GM12865 (cell line): ENCODE data around the gene SERINC5.
A peak's percentile ranks its signal among the peaks of the same experiment; 100 is the strongest.

Experiments used
- DNase-seq: peaks from one replicate; pipeline ENCODE4 v3.0.0; 2010; ENCODE audit warnings: low read depth
- H3K4me3 ChIP-seq: 2 replicates; pipeline ENCODE4 v1.5.1; 2011; ENCODE audit warnings: mild to moderate bottlenecking, low read depth, low read length, control low read depth
- TF ChIP-seq, protein P1 (sequence below): IDR thresholded peaks from 2 replicates; pipeline ENCODE4 v1.5.1; 2011; ENCODE audit warnings: low read length, control low read depth, low read depth, inconsistent platforms; ENCODE audit not compliant: insufficient read depth; ENCODE audit errors: missing control alignments

The SERINC5 gene

DNA sequence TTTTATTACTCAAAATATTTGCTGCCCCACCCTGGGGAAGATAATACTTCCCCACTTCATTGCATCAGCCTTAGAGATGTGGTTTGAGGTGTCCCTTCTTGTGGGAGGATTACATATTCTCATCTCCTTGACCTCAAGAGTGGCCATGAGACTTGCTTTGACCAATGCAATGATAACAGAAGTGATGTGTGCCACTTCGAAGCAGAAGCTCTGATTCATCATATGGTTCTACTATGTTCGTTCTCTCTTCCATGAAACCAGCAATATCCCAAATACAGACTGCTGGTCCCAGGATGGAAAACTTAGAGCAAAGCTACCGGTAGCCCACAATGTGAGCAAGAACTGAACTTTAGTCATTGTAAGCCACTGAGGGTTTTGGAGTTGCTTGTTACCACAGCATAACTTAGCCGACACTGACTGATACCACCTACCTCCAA lies 128.7 kb downstream of the SERINC5 start:
- DNase-seq = peak; percentile 31
- TF ChIP-seq, protein P1, sequence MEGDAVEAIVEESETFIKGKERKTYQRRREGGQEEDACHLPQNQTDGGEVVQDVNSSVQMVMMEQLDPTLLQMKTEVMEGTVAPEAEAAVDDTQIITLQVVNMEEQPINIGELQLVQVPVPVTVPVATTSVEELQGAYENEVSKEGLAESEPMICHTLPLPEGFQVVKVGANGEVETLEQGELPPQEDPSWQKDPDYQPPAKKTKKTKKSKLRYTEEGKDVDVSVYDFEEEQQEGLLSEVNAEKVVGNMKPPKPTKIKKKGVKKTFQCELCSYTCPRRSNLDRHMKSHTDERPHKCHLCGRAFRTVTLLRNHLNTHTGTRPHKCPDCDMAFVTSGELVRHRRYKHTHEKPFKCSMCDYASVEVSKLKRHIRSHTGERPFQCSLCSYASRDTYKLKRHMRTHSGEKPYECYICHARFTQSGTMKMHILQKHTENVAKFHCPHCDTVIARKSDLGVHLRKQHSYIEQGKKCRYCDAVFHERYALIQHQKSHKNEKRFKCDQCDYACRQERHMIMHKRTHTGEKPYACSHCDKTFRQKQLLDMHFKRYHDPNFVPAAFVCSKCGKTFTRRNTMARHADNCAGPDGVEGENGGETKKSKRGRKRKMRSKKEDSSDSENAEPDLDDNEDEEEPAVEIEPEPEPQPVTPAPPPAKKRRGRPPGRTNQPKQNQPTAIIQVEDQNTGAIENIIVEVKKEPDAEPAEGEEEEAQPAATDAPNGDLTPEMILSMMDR = no peak

DNA sequence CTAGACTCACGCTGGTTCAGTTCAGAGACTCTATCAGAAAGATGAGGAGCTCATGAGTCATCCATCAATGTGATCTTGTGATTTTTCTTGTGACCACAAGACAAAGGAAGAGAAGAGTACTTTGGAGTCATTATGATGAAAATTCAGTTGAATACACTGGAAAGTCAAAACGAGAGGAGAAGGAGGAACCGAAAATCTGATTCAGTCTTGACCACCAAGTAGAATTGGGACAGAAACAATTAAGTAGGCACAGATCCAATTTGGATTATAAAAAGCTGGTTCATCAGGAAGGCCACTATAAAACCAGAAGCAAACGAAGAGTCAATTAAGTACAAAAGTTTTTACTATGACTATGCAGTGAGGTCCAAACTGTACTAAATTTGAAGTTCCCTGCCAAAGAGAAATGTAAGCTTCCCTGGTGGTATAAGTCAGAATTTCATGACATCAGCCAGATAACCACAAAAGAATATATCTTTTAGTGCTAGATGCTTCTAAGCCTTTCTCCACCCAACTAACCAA lies 129.8 kb downstream of the SERINC5 start:
- TF ChIP-seq, protein P1 = peak; percentile 11
- H3K4me3 ChIP-seq = no peak overlapping the region
- DNase-seq = peak; percentile 82

More for the DNA sequence above, 128.7 kb downstream of the SERINC5 start:
- no peak overlapping the region for H3K4me3 ChIP-seq

DNA sequence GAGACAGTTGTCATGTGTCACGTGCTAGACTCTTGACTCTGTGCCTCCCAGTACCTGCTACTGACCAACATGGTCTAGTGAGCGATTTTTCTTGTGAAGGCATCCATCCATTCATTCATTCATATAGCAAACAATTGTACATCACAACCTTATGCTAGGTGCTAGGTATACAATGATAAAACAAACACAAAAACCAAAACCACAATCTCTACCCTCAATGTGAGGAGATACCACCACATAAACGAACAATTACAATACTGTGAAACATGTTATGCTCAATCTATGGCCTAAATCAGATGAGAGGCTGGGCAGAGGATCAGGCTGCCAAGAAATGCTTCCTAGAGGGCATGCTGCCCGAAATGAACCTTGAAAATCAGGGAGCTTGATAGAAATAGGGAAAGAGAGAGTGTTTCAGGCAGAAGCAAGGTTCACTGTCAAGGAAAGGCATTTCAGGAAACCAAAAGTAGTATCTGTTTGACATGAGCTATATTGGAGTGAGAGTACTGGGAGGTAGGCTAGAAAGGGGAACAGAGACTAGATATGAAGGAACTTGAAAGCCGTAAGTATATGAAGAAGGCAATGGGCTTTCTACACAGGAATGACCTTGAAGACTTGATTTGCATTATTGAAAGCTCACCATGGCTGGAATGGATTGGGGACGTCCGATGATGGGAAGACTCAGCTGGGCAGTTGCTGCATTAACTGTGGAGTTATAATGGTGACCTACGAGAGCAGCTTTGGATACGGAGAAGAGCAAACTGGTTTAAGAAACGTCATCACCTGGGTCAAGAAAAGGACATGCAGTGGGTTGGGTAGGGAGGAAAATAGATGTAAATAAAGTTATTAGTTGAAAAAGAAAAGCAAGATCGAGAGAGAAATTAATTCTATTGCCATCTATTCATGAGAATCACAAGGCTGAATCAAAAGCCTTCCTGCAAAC lies 130.6 kb downstream of the SERINC5 start:
- DNase-seq = peak; percentile 78
- TF ChIP-seq, protein P1 = no peak
- no peak overlapping the region; the same call in 1 of the 2 replicates for H3K4me3 ChIP-seq

DNA sequence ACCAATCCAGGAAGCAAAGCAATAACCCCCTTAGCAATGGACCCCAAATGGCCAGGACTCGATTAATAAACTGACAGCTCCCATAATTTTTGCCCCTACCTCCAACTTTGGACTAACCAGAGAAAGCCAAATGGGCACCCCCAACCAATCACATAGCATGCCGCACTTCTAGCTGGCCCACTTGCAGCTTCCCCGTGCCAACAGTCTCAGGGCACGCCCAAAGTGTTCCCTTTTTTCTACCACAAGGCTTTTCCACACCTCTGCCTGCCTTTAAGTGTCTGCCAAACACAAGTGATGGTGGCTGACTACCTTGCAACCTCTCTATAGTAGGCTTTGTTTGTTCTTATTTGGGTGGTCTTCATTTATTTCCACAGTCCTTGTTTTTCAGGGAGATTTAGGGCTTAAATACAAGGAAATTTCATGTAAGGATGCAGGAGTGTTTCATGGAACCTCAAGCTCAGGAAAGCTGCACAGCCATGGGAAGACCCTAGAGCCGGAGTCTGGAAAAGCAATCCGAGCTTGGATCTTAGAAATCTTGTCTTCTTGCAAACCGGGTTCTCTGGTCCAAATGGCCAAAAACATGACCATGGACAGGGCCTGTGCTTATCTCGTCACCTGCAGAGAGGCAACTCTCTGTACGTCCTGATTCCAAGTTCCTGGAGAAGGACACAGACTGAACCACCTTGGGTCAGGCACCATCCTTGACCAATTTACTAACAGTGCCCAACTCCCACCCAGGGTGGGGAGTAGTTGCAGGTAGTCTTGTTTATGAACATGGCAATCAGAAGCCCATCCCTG lies 131.5 kb downstream of the SERINC5 start:
- no peak for DNase-seq
- TF ChIP-seq, protein P1 = no peak
- no peak overlapping the region for H3K4me3 ChIP-seq

DNA sequence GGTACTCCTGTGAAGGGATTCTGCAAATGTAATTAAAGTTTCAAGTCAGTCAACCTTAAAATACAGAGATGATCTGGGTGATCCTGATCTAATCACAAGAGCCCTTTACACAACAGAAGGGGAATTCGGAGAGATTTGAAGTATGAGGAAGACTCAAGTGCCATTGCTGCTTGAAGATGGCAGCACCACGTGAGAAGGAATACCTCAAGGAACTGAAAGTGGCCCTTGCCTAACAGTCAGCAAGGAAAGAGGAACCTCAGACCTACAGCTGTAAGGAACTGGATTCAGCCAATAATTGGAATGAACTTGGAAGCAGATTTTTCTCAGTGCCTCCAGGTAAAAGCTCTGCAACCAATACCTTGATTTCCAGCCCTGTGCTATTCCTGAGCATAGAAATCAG lies 133.3 kb downstream of the SERINC5 start:
- no peak for DNase-seq
- TF ChIP-seq, protein P1 = no peak
- H3K4me3 ChIP-seq = no peak overlapping the region

DNA sequence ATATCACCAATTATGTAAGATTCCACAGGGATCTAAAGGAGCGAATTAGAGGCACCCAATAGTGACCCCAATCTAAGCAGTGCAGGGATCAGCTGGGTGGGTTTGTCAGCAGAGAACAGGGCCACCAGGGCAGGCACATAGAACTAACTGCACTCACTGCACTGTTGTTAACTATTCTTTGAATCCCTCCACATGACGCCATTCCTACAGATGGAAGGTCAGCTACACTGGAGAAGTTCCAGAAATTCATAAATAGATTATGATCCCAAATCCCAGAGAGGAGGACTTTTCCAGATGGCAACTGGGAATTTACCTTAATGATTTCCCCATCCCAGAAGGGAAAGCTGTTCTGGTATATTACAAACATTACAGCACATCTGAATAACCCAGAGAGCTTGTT lies 136.5 kb downstream of the SERINC5 start:
- TF ChIP-seq, protein P1 = no peak
- no peak overlapping the region for H3K4me3 ChIP-seq
- DNase-seq = no peak
